ENCODE data around the gene EHBP1.

EHBP1 gene

DNA sequence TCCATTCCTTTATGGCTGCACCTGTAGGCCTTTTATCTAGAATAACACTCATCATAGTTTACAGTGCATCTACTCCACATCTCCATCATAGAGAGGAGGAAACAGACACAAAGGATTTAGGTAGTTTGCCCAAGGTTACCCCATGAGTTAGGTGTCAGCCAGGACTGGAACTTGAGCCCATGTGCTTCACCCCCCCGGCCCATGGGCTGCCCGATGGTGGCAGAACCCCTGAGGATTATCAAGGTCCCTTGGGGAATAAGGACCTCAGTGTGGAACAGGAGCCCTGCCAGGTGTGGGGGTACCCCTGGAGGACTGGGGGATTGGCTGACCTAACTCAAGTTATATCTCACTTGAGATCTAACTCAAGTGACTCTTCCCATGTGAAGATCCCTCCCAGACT, 198.8 kb downstream of the EHBP1 start:
- intact Hi-C loops (cut with DNase I), result no loop called here
- no peak for DNase-seq

DNA sequence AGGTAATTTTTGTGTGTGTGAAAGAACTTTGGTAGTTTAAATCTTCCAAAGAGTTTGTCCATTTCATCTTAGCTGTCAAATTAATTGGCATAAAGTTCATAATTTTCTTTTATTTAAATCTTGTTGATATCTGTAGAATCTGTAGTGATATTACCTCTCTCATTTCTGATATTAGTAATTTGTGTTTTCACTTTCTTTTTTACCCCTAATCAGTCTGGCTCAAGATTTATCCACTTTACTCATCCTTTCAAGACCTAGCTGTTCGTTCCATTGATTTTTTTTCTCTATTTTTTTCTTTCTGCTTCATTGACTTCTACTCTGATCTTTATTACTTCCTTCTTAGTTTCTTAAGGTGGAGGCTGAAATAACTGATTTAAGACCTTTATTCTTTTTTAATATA, 202.6 kb downstream of the EHBP1 start:
- DNase-seq, result no peak
- intact Hi-C loops (cut with DNase I), result no loop called here

- intact Hi-C loops (cut with DNase I), result no loop called here
- DNase-seq, result no peak
These were observed 207.8 kb downstream of the EHBP1 start for GRCh38 chr2:62913311-62913710.

GRCh38 chr2:62919041-62919440, 213.5 kb downstream of the EHBP1 start:
- DNase-seq, result no peak
- intact Hi-C loops (cut with DNase I), result no loop called here

DNA sequence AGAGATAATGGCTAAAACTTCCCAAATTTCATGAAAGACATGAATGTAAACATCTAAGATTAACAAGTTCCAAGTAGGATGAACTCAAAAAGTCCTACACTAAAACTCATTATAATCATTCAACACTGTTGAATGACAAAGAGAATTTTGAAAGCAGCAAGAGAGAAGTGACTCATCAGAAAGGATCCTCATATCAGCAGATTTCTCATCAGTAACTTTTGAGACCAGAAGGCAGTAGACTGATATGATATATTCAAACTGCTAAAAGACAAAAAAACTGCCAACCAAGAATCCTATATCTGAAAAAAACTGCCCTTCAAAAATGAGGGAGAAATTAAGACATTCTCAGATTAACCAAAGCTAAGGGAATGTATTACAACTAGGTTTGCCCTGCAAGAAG, 214.6 kb downstream of the EHBP1 start:
- intact Hi-C loops (cut with DNase I), result no loop called here
- DNase-seq, result no peak

- intact Hi-C loops (cut with DNase I), result no loop called here
- no peak for DNase-seq
These were observed 217.7 kb downstream of the EHBP1 start for GRCh38 chr2:62923242-62923641.

- no peak for DNase-seq
- intact Hi-C loops (cut with DNase I), result no loop called here
These were observed 218.4 kb downstream of the EHBP1 start for GRCh38 chr2:62923881-62924280.

GRCh38 chr2:62928015-62928414, 222.5 kb downstream of the EHBP1 start:
- intact Hi-C loops (cut with DNase I), result no loop called here
- no peak for DNase-seq

GRCh38 chr2:62931536-62931935, 226.0 kb downstream of the EHBP1 start:
- DNase-seq, result no peak
- intact Hi-C loops (cut with DNase I), result no loop called here

DNA sequence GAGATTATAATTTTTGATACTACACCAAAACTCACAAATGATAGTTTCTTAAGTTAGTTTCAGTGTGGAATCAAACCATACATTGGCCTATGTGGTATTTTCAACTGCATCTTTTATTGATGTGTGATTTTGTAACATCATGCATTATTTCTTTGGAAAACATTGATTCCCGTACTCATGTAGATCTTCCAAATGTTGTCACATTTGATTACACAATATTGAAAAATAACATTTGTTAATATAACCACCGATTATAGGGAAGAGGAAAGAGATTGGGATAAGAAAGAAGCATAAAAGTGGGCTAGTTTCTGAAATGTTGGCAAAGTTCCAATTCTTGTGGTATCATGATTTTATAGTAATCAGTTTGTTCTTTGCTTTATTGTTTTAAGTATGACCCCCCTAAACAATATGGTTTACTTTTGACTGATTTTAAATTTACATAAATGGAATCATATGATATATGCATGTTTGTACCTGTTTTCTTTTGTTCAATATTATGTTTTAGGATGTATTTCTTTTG, 227.9 kb downstream of the EHBP1 start:
- DNase-seq, result no peak
- intact Hi-C loops (cut with DNase I), result no loop called here

DNA sequence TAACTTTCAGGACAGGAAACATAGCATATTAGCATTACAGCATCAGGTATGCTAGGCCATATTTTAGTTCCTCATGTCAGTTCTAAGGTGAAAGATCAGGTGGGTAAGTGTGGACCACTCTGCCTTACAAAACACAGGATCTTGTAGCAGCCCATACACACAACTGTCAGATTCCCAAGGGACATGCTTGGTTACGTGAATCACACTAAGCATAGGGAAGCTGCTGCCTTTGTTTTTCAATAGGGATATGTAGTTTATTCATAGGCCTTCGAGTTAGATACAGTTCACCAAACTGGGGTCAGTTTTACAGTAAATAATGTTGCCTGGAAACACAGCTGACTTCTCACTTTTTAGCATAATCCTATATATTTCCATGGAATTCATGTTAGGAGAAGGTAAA, 229.0 kb downstream of the EHBP1 start:
- intact Hi-C loops (cut with DNase I), result no loop called here
- no peak for DNase-seq

DNA sequence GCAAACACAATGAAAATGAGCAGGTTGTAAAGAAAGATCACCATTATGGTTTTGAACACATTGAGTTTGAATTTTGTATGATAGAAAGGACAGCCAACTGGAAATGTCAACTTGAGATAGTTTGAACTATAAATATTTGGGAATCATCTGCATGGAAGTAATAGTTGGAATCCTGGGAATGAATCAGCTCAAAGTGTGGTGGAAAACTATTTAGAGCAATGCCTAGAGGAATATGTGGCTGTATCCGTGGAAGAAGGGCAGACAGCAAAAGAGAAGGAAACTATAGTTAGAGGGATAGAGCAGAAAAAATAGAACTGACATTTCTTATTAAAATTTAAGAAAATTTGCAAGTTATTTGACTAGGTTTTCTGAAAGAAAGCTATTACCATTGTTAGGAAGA, 232.6 kb downstream of the EHBP1 start:
- intact Hi-C loops (cut with DNase I), result no loop called here
- no peak for DNase-seq

DNA sequence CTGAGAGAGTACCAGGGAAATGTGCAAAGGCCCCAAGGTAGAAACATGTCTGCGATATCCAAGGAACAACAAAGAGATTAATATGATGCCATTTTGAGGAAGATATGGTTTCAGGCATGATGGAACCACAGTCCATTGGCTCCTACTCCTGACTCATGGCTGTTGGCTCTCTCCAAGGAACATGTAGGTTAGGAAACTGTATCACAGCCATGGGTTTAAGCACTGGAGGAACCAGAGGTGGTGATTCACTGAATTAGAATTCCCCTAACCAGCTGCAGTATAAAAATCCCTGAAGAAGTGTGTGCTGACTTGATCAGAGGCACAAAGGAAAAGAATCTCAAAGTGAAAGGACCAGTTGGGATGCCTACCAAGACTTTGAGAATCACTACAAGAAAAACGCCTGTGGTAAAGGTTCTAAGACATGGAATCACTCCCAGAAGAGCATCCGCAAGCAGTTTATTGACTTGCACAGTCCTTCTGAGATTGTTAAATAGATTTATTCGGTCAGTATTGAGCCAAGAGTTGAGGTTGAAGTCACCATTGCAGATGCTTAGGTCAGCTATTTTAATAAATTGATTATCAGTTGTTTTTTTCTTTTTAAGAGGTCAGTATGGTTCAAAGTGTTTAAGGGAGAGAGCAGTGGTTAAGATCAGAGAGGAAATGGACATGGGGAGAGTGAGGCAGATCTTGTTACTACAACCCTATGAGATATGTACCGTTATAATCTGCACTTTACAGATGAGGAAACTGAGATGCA, 234.4 kb downstream of the EHBP1 start:
- no peak for DNase-seq
- intact Hi-C loops (cut with DNase I), result no loop called here

- DNase-seq, result no peak
- intact Hi-C loops (cut with DNase I), result no loop called here
These were observed 235.2 kb downstream of the EHBP1 start for GRCh38 chr2:62940697-62941096.

DNA sequence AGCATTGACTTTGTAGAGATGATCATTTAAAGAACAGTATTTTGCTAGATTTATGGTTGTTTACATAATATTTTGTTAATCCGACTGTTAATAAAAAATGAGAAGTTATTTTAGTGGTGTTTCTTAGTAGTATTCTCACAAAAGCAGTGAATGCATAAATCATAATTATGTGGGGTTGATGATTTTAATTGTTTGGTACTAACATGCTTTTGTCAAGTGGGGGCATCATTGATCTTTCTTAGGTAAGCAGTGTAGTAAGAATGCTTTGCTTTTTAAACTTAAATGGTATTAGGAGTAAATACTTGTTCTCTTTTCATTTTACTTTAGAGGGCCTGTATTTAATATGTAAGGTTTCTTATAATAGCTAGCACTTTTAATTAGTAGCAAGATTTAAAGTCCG, 235.9 kb downstream of the EHBP1 start:
- intact Hi-C loops (cut with DNase I), result no loop called here
- DNase-seq, result no peak

DNA sequence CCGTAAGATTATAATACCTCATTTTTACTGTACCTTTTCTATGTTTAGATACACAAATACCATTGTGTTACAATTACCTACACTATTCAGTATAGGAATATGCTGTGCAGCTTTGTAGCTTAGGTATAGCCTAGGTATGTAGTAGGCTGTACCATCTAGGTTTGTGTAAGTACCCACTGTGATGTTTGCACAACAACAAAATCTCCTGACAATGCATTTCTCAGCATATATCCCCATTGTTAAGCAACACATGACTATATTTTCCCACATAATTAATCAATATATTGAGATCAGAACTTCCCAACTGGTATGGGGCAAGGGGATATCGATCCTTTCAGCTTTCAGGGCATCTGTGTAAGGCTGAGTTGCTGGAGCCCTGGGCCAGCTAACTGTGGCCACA, 238.8 kb downstream of the EHBP1 start:
- intact Hi-C loops (cut with DNase I), result no loop called here
- no peak for DNase-seq

DNA sequence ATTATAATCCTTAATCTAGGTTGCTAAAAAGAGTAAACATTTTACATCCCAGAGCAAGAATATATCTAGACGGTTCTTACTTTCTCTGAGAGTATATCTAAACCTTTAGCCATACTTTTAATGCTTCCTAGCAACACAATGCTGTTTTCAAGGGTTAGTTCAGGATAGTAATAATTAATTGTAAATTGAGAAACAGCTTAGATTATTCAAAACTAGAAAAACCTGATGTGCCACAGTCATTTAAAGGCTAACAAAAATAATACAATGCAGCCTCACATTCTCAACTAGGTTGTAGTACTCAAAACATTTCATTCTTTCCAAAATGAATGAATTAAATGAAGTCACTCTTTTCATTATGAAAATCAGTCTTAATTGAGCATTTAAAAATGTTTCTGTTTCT, 241.9 kb downstream of the EHBP1 start:
- no peak for DNase-seq

GRCh38 chr2:62956651-62957050, 251.1 kb downstream of the EHBP1 start:
- intact Hi-C loops (cut with DNase I), result no loop called here
- DNase-seq, result no peak

More for the DNA sequence above, 241.9 kb downstream of the EHBP1 start:
- intact Hi-C loops (cut with DNase I), result no loop called here

- intact Hi-C loops (cut with DNase I), result no loop called here
- DNase-seq, result no peak
These were observed 252.7 kb downstream of the EHBP1 start for GRCh38 chr2:62958206-62958605.

DNA sequence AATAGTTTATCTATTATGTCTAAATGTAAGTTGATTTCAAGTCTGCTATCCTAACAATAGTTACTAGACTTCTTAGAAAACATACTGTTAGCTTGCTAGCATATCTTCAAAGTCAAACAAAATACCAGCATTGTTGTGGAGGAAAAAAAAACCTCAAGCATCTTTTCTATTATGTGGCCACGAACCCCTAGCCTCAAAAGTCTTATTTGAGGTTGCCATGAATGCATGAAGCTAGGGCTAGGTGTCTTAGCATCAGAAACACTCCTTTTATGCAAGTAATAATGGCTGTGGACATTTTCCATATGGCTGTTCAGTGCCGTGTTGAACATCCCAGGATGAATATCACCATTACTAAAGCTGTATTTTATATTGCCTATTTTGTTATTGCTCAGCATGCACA, 258.5 kb downstream of the EHBP1 start:
- intact Hi-C loops (cut with DNase I), result no loop called here
- no peak for DNase-seq

GRCh38 chr2:62964671-62965070, 259.2 kb downstream of the EHBP1 start:
- intact Hi-C loops (cut with DNase I), result no loop called here
- DNase-seq, result no peak

Data from head of caudate nucleus (tissue), 42 donors.